HCT116 (cell line): ENCODE measurements around the gene CRYBG3. TPM values are rescaled to one million over a fixed set of nuclear protein-coding genes. Genes with fewer than 3 reads are reported as not detected.

Source experiments
- ATAC-seq: fragments of 200-7000 bp; cut with Tn5 transposase; 2 replicates; pipeline ENCODE4 v1.9.1; 2020; ENCODE audit warnings: mild to moderate bottlenecking, moderate library complexity
- BruUV-seq: library from RNA; stranded (reverse); fragments of 400-500 nt; replicated peaks from 2 replicates; lab custom pipeline; 2021; lab: Mats Ljungman, UMichigan
- CTCF ChIA-PET: fragments of 300-600 bp; sonication (Branson Sonifier 250); formaldehyde crosslinking; loops from one replicate; lab custom pipeline; 2021; ENCODE audit warnings: antibody characterized with exemption; lab: Charles Lee
- POLR2A ChIA-PET: fragments of 300-600, 350-600 bp; sonication (Branson Sonifier 250); formaldehyde crosslinking; loops from one replicate; lab custom pipeline; 2021; ENCODE audit warnings: antibody characterized with exemption; lab: Charles Lee
- RAD21 ChIA-PET, 2 experiments: fragments of 300-600 bp; sonication (Branson Sonifier 250); formaldehyde crosslinking; loops; one replicate each; lab custom pipeline; 2023; ENCODE audit warnings: low total read pairs in 2 of 2; ENCODE audit not compliant: uncharacterized antibody in 2 of 2, unreplicated experiment in 2 of 2, low non-redundant PET in 1 of 2; lab: Charles Lee
- DNase-seq: peaks from one replicate; pipeline ENCODE4 v3.0.0-alpha.2; 2010; ENCODE audit warnings: low read depth, low spot score
- H2AFZ ChIP-seq: fragments of 200-600 bp; shearing (Covaris generic), sonication (generic); 2 replicates; pipeline ENCODE4 v1.6.1; 2017; ENCODE audit warnings: low read depth, mixed run types, mixed read lengths, antibody characterized with exemption, low read length; ENCODE audit not compliant: poor library complexity, severe bottlenecking
- H3K27ac ChIP-seq: 2 replicates; pipeline ENCODE4 v1.5.1; 2012; ENCODE audit warnings: low read depth, low read length
- H3K27me3 ChIP-seq: fragments of 200-600 bp; sonication (generic); 2 replicates; pipeline ENCODE4 v1.6.1; 2016; ENCODE audit warnings: mixed run types, low read length, mixed read lengths; ENCODE audit not compliant: insufficient read depth
- H3K36me3 ChIP-seq, 2 experiments: fragments of 200-500 bp in 1 of 2; fragments of 200-600 bp in 1 of 2; sonication (Bioruptor generic) in 1 of 2; sonication (generic) in 1 of 2; 2 replicates each; pipeline versions ENCODE4 v1.5.1 to v1.6.1; 2014 to 2016; ENCODE audit warnings: low read length in 2 of 2, inconsistent platforms in 1 of 2, mixed read lengths in 1 of 2, mixed run types in 1 of 2; ENCODE audit not compliant: insufficient read depth in 2 of 2, control insufficient read depth in 1 of 2
- H3K4me1 ChIP-seq, 2 experiments: fragments of 200-600 bp in 1 of 2; sonication (generic) in 1 of 2; 2 replicates each; pipeline versions ENCODE4 v1.5.1 to v1.6.1; 2012 to 2017; ENCODE audit warnings: low read length in 2 of 2, inconsistent platforms in 1 of 2, mild to moderate bottlenecking in 1 of 2, mixed read lengths in 1 of 2, mixed run types in 1 of 2, moderate library complexity in 1 of 2; ENCODE audit not compliant: insufficient read depth in 2 of 2, control insufficient read depth in 1 of 2
- H3K4me2 ChIP-seq: fragments of 200-600 bp; sonication (generic); 2 replicates; pipeline ENCODE4 v1.6.1; 2017; ENCODE audit warnings: mixed run types, low read length, mixed read lengths
- H3K4me3 ChIP-seq, 2 experiments: fragments of 200-600 bp in 1 of 2; sonication (generic) in 1 of 2; replicated peaks in 1 of 2; 2 replicates each; pipeline ENCODE4 v1.5.1; 2011 to 2016; ENCODE audit warnings: low read length in 2 of 2, control low read depth in 1 of 2, low read depth in 1 of 2, mild to moderate bottlenecking in 1 of 2, mixed read lengths in 1 of 2, mixed run types in 1 of 2
- H3K79me2 ChIP-seq: fragments of 200-600 bp; sonication (generic); 2 replicates; pipeline ENCODE4 v1.6.1; 2017; ENCODE audit warnings: mild to moderate bottlenecking, mixed run types, low read length, moderate library complexity, mixed read lengths; ENCODE audit not compliant: insufficient read depth
- H3K9ac ChIP-seq: fragments of 200-600 bp; sonication (generic); 2 replicates; pipeline ENCODE4 v1.6.1; 2016; ENCODE audit warnings: low read length, mixed read lengths
- H3K9me2 ChIP-seq: fragments of 200-600 bp; sonication (generic), shearing (Covaris generic); 2 replicates; pipeline ENCODE4 v1.6.1; 2017; ENCODE audit warnings: mixed run types, mild to moderate bottlenecking, moderate library complexity; ENCODE audit not compliant: insufficient read depth
- H3K9me3 ChIP-seq, 2 experiments: fragments of 200-500 bp in 1 of 2; fragments of 200-600 bp in 1 of 2; sonication (Bioruptor generic) in 1 of 2; sonication (generic) in 1 of 2; 2 replicates each; pipeline ENCODE4 v1.6.1; 2014 to 2017; ENCODE audit warnings: low read length in 2 of 2, mixed read lengths in 2 of 2, inconsistent platforms in 1 of 2, low read depth in 1 of 2, mild to moderate bottlenecking in 1 of 2, mixed run types in 1 of 2, moderate library complexity in 1 of 2; ENCODE audit not compliant: control insufficient read depth in 1 of 2, insufficient read depth in 1 of 2
- H4K20me1 ChIP-seq: fragments of 200-600 bp; sonication (generic), shearing (Covaris generic); 2 replicates; pipeline ENCODE4 v1.6.1; 2017; ENCODE audit warnings: mixed run types, mild to moderate bottlenecking, moderate library complexity; ENCODE audit not compliant: insufficient read depth
- CBX3 ChIP-seq: IDR thresholded peaks from 2 replicates; pipeline ENCODE4 v1.6.1; 2012; ENCODE audit warnings: low read depth
- CEBPB ChIP-seq: IDR thresholded peaks from 2 replicates; pipeline ENCODE4 v1.6.1; 2012; ENCODE audit warnings: low read depth
- EGR1 ChIP-seq: IDR thresholded peaks from 2 replicates; pipeline ENCODE4 v1.6.1; 2012; ENCODE audit warnings: low read depth
- EZH2 ChIP-seq: fragments of 200-600 bp; sonication (generic); IDR thresholded peaks from 2 replicates; pipeline ENCODE4 v1.6.1; 2017; ENCODE audit warnings: antibody characterized with exemption, mixed run types
- EZH2phosphoT487 ChIP-seq: fragments of 200-600 bp; IDR thresholded peaks from 2 replicates; pipeline ENCODE4 v1.6.1; 2018; ENCODE audit warnings: antibody characterized with exemption, borderline replicate concordance
- JUND ChIP-seq: IDR thresholded peaks from 2 replicates; pipeline ENCODE4 v1.6.1; 2012
- MAX ChIP-seq: IDR thresholded peaks from 2 replicates; pipeline ENCODE4 v1.6.1; 2012
- POLR2A ChIP-seq: IDR thresholded peaks from 2 replicates; pipeline ENCODE4 v1.7.0; 2011; ENCODE audit warnings: borderline replicate concordance; ENCODE audit not compliant: insufficient read depth, insufficient read length; ENCODE audit errors: extremely low read depth
- RAD21 ChIP-seq: IDR thresholded peaks from 2 replicates; pipeline ENCODE4 v1.6.1; 2012; ENCODE audit warnings: low read depth, mild to moderate bottlenecking
- SIN3A ChIP-seq: IDR thresholded peaks from 2 replicates; pipeline ENCODE4 v1.6.1; 2012; ENCODE audit warnings: low read depth
- SRF ChIP-seq: IDR thresholded peaks from 2 replicates; pipeline ENCODE4 v1.6.1; 2012; ENCODE audit warnings: low read depth
- TCF7L2 ChIP-seq: IDR thresholded peaks from 2 replicates; pipeline ENCODE4 v1.7.0; 2011; ENCODE audit warnings: borderline replicate concordance, inconsistent platforms; ENCODE audit not compliant: insufficient read depth, insufficient read length; ENCODE audit errors: extremely low read depth
- ZFX ChIP-seq: fragments of 450-650 bp; IDR thresholded peaks from 2 replicates; pipeline ENCODE4 v1.6.1; 2017
- intact Hi-C: fragments of 100-400 bp; cut with micrococcal nuclease; formaldehyde crosslinking; loops from 2 replicates; pipeline ENCODE4 v1.10.0; 2022
- total RNA-seq: library from RNA; stranded (reverse); gene quantifications from one replicate; pipeline ENCODE4 v1.2.1, GENCODE V29; 2021; ENCODE audit not compliant: unreplicated experiment

Gene CRYBG3
- total RNA-seq, 1 experiment from 2014 or later = 7.5 TPM

GRCh38 chr3:97931218-97931617 lies 109.4 kb downstream of the CRYBG3 start:
- Histone ChIP-seq H3K36me3 (peaks cover 0 to 3% of the 10 kb centered on the region in 2 experiments; a peak in 1 of 4 replicates), H3K4me2 (no peak overlapping the region), H3K79me2 (no peaks in the 10 kb centered on the region), H3K9me3 (no peaks in the 10 kb centered on the region), H3K9ac (no peak overlapping the region), H2AFZ (no peak overlapping the region), H3K27ac (no peak overlapping the region), H3K4me3 (no peak overlapping the region), H3K9me2 (no peaks in the 10 kb centered on the region), H3K4me1 (no peaks in the 10 kb centered on the region), H4K20me1 (no peaks in the 10 kb centered on the region), H3K27me3 (no peaks in the 10 kb centered on the region)
- ATAC-seq (no peak), DNase-seq (no peak)
- POLR2A ChIA-PET = no interaction called here
- TF ChIP-seq SRF (no peak), EGR1 (no peak), ZFX (no peak), EZH2phosphoT487 (no peak), RAD21 (no peak), POLR2A (no peak), JUND (no peak), EZH2 (no peak)
- no TSS peak for BruUV-seq
- intact Hi-C loops = no loop called here
- CTCF ChIA-PET = no interaction called here
- RAD21 ChIA-PET = no interaction called here

GRCh38 chr3:97932387-97932801 lies 110.6 kb downstream of the CRYBG3 start:
- no peaks in the 10 kb centered on the region for H3K27me3 ChIP-seq
- no peaks in the 10 kb centered on the region for H4K20me1 ChIP-seq
- no peak for ATAC-seq
- no peak overlapping the region for H3K4me3 ChIP-seq
- no peaks in the 10 kb centered on the region for H3K9me3 ChIP-seq
- H3K4me1 ChIP-seq = no peaks in the 10 kb centered on the region
- CTCF ChIA-PET = no interaction called here
- TF ChIP-seq MAX = no peak
- no peak for TF ChIP-seq SIN3A
- TF ChIP-seq TCF7L2 = no peak
- TF ChIP-seq CEBPB = no peak
- TF ChIP-seq CBX3 = no peak
- no peak for TF ChIP-seq SRF
- TF ChIP-seq JUND = no peak
- no peak for TF ChIP-seq EZH2phosphoT487
- no peak for TF ChIP-seq POLR2A
- BruUV-seq = no TSS peak
- H3K9ac ChIP-seq = no peak overlapping the region
- H2AFZ ChIP-seq = no peak overlapping the region
- H3K36me3 ChIP-seq = peaks cover 0 to 3% of the 10 kb centered on the region in 2 experiments; a peak in 1 of 4 replicates
- no peak overlapping the region for H3K27ac ChIP-seq
- intact Hi-C loops = no loop called here
- no peaks in the 10 kb centered on the region for H3K9me2 ChIP-seq
- H3K4me2 ChIP-seq = no peak overlapping the region
- RAD21 ChIA-PET = no interaction called here
- H3K79me2 ChIP-seq = no peaks in the 10 kb centered on the region
- POLR2A ChIA-PET = no interaction called here
- DNase-seq = no peak
